ENCODE data around the gene NIPSNAP2.
"Not testable (repeated sequence)": the region's sequence is repeated elsewhere in the genome, so short reads cannot be mapped to it uniquely, and the experiment has no call there.

NIPSNAP2 gene

DNA sequence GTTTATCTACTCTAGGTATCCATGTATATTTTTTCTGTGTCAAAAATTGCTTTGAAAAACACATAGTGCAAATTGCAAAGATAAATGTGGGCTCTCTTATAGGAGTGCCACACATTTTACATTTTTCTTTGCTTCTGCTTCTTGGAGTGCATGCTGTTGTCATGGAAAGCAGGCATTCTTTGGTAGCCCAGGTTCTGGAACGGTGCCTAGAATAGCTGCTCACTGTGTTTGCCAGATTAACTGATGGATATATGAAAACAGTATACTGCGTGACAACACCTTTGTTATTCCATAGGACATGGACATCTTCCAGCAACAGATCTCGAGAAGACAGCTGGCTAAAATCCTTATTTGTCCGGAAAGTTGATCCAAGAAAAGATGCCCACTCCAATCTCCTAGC lies 13.4 kb downstream of the NIPSNAP2 start:
- no peak for DNase-seq

DNA sequence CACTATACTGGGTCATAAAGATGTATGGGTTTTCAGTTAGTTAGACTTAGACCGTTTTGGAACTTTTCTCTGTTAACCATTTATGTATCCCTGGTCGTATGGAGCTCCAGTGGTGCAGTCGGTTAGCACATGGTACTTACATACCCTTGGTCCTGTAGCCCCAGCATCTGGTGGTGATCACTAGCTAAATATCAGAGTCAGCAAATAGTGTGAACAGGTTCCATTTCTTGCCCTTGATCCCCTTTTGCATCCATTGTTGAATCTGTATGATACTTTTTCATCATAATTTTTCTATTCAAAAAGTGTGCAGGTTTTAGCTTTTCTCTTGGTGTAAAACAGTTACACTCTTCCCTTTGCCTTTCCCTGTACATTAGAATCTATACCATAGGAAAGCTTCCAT lies 15.9 kb downstream of the NIPSNAP2 start:
- DNase-seq, result no peak

DNA sequence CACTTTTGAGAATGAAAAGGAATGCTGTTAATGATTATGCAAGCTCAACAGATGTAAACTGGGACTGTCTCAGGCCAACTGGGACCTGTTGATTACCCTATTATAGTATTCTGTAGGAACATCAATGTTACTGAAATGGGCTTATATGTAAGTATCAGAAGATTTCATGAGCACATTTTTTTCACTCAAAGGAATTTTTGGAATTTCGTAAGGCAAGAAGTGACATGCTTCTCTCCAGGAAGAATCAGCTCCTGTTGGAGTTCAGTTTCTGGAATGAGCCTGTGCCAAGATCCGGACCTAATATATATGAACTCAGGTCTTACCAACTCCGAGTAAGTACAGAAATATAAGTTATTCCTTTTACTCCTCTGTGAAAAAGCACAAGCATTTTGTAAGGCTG lies 19.2 kb downstream of the NIPSNAP2 start:
- DNase-seq, result no peak

DNA sequence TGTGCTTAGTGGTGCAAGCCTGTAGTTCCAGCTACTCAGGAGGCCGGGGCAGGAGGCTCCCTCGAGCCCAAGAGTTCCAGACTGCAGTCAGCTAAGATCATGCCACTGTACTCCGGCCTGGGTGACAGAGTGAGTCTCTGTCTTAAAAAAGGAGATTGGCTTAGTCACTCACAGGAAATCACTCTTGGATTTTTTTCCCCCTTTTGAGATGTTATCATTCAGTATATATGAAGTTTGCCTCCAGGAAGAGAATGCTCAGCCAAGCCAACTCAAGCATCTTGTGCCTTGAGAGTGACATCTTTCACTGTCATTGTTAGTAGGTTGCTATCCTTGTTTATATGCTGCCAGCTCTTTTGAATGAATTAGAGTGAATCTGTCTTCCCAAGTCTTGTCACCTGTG lies 28.0 kb downstream of the NIPSNAP2 start:
- DNase-seq, result no peak

DNA sequence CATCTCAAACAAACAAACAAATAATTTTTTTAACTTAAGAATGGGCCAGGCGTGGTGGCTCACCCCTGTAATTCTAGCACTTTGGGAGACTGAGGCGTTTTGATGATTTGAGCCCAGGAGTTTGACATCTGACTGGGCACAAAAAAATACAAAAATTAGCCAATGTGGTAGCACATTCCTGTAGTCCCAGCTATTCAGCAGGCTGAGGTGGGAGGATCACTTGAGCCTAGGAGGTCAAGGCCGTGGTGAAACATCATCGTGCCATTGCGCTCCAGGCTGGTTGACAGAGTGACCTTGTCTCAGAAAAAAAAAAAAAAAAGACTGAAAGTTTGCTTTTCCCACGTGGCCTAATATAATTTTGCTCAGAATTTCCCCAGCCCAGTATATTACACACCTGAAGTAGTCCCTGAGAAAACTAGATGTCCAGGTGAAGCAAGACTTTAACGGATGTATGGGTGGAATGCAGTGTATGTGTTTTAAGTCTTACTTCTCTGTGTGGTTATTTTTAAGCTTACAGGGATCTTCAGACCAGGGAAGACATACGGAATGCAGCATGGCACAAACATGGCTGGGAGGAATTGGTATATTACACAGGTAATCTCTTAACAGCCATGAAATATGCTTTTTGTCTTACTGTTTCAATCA lies 32.6 kb downstream of the NIPSNAP2 start:
- no peak for DNase-seq

DNA sequence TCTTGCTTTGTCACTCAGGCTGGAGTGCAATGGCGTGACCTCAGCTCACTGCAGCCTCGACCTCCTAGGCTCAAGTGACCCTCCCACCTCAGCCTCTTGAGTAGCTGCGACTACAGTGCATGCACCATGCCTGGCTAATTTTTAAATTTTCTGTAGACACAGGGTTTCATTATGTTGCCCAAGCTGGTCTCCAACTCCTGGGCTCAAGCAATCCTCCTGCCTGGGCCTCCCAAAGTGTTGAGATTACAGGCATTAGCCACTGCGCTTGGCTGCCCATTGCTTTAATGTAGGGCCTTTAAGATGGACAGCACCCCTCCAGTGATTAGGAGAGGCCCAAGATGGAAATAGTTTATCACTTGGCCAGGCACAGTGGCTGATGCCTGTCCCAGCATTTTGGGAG lies 39.4 kb downstream of the NIPSNAP2 start:
- no peak for DNase-seq

DNA sequence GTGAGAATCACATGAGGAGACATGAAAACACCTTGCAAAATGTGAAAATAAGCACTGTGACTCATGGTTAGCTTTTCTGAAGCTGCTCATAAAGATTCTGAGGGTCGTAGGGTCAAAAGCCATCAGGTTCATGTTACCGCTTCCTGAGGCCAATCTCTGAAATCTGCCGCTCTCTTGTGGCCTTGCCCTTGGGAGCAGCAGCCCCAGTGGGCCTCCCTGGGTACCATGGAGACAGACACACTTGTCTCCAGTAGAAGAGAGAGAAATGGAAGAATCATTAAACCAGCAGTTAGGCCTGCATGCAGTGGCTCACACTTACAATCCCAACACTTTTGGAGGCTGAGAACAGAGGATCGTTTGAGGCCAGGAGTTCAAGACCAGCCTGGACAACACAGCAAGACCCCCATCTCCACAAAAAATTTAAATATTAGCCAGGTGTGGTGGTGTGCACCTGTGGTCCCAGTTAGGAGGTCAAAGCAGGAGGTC lies 42.8 kb downstream of the NIPSNAP2 start:
- DNase-seq, result peak; percentile 66

DNA sequence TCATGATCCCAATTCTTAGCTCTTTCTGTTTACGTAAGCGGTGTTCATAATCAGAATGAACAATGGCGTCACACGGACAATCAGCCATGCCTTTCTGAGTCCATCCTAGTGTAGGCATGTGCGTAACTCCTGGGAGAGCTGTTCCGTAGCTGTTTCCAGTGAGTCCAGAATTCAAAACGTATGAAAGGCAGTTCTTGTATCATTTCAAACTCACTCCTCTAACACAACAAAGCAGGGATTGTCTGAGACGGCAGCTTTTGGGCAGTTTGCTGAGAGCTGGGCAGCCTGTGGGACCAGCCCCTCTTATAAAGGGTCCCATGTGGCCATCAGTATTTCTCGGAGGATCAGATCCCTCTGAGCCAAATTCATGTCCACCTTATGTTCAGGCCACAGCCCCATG lies 43.5 kb downstream of the NIPSNAP2 start:
- no peak for DNase-seq

DNA sequence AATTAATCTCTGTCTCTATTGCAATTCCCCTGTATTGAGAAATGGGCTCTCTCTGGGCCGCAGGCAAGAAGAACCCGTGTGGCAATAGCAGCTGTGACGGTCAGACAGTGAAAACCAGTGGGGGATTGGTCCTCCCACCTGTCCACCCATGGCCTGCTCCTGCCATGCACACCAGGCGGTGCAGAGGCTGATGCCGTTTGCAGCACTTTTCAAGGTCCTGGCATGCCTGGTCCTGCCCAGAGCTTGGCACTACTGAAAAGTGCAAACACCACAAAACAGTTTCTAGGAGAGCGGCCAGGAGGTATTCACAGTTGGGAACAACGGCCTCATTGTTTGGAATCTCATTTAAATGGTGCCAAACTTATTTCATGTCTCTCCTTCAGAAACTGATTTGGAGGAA lies 45.3 kb downstream of the NIPSNAP2 start:
- no peak for DNase-seq

DNA sequence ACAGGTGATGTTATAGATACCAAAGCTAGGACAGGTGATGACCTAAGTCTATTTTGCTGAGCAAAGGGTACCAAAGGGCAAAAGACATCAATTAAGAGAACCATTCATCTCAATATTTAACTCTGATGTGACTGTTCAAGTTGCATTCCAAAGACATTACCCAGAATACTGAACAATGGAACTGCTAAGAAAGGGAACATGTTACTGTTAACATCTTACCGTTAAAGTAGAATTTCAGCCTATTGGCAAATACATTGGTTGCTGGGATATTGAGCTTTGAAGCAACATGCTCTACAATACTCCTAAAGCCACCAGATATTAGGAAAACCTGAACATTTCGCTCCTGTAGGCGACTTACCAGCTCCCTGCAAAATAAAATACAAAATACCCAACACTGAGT lies 52.6 kb downstream of the NIPSNAP2 start:
- not testable (repeated sequence) for DNase-seq

DNA sequence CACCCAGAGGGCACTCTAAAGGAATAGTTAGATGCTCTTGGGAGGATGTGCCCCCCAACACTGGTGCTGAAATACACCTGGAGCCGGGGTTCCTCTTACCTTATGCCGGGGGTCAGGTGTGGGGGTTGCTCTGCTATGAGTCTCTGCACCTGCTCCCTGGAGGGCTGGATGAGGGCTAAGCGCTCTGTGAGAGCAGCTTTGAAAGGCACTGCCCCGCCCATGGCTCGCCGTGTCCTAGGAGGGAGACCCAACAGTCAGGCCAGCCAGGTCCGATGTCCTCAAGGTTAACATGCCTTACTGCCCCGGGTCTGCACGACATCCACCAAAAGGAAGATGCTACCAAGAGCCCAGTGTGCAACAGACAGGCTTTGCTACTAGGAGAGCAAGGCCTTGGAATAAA lies 55.1 kb downstream of the NIPSNAP2 start:
- DNase-seq, result no peak

DNA sequence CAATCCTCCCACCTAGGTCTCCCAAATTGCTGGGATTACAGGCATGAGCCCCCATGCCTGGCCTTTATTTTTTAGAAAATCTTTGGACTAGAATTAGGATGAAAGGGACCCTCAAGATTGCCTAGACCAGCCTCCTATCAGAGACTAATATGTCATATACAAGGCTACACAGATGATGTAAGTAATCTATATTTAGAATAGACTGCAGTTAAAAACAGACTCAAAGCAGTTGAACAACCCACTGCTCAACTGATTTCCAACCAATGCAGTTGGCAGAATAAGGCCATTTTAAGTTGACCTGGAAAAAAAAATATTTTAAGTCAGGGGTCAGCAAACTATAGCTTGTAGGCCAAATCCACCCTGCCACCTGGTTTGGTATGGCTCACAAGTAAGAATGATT lies 59.1 kb downstream of the NIPSNAP2 start:
- DNase-seq, result no peak

DNA sequence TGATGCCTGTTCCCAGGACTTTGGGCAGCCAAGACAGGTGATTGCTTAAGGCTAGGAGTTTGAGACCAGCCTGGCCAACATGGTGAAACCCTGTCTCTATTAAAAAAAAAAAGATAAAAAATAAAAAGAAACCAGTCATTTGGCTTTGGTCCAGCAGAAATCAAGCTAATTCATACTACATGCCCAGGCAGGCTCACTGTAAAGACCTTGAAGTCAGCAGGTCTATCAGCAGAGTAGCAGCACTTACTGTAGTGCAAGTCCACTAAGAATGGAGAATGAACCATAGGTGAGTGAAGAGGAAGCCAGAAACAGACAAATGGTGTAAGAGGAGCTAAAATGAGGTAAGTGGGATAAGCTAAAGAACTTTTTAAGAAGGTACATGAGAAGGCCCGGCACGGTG lies 62.2 kb downstream of the NIPSNAP2 start:
- DNase-seq, result no peak

DNA sequence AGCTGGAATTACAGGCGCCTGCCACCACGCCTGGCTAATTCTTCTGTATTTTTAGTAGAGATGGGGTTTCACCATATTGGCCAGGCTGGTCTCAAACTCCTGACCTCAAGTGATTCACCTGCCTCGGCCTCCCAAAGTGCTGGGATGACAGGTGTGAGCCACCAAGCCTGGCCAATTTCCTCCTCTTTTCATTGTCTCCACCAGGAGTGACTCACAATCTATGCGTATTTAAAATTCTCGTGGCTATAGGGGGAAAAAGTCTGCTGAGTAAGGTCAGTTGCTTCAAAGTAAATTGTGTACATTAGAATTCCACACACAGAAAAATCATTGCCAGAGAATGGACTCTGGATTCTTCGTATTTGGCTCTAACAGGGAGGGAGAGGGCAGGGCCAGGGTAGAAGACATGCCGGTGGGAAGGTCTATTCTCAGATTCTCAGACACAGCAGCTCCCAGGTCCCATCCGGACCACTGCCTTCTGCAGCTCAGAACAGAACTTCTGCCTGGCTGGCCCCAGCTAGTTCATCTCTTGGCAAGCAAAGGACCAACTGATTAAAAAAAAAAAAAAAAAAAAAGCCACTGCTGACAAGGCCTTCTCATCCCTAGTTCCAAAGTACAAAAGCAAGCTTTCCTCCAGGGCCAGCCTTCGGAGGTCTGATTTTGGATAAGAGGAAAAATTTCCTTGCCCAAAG lies 64.7 kb downstream of the NIPSNAP2 start:
- no peak for DNase-seq

DNA sequence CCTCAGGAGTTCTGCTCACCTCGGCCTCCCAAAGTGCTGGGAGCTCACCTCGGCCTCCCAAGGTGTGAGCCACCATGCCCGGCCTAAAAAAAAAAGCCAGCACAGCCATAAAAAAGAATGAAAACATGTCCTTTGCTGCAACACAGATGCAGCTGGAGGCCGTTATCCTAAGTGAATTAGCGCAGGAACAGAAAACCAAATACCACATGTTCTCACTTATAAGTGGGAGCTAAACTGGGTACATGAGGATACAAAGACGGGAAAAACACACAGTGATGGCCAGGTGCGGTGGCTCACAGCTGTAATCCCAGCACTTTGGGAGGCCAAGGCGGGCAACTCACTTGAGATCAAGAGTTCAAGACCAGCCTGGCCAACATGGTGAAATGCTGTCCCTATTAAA lies 66.0 kb downstream of the NIPSNAP2 start:
- DNase-seq, result no peak

DNA sequence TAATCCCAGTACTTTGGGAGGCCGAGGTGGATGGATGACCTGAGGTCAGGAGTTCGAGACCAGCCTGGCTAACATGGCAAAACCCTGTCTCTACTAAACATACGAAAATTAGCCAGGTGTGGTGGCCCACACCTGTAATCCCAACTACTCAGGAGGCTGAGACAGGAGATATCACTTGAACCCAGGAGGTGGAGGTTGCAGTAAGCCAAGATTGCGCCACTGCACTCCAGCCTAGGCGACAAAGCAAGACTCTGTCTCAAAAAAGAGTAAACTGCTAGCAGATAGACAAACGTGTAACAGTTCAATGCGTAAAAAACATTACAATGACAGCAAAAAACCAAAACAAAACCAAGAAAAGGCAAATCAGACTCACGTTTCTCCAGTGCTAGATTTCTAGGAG lies 67.2 kb downstream of the NIPSNAP2 start:
- not testable (repeated sequence) for DNase-seq

DNA sequence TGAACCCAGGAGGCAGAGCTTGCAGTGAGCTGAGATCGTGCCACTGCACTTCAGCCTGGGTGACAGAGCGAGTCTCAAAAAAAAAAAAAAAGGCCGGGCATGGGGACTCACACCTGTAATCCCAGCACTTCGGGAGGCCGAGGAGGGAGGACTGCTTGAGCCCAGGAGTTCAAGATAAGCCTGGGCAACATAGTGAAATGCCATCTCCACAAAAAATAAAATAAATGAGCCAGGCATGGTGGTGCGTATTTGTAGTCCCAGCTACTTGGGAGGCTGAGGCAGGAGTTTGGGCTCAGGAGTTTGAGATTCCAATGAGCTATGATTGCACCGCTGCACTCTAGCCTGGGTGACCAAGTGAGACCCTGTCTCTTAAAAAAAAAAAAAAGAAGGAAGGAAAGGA lies 68.2 kb downstream of the NIPSNAP2 start:
- DNase-seq, result not testable (repeated sequence)

DNA sequence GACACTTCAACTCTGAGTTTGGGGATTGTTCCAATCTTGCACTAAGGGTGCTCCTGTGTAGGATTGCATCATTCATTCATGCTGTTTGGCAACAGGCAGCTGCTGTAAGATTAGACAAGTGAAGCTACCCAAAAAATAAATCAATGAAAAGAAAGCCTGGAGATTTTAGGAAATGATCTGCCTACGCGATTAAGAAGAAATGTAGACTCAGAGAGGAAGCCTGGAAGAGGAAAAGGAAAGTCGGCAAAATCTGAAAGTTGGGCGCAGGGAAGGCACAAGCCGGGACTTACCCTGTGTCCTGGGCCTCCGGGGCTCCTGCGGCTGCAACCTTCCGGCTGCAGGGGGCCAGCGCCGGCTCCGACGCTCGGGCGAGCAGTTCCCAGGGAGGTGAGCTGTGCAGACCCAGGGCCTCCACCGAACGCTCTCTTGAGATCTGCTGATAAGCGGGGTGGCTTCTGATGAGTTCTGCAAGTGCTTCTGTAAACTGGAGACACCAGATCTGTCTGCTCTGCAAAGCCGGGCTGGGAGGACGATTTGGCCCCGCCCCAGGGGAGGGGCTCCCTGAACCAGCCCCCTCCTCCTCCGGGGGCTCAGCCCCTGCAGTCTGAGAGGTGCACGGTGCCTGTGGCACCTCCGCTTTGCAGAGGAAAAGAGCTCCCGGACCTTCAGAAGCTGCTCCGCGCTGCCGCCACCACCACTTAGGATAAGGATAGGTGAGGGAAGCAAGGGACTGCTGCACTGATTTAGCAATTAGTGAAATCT lies 69.5 kb downstream of the NIPSNAP2 start:
- DNase-seq, result peak; percentile 79

DNA sequence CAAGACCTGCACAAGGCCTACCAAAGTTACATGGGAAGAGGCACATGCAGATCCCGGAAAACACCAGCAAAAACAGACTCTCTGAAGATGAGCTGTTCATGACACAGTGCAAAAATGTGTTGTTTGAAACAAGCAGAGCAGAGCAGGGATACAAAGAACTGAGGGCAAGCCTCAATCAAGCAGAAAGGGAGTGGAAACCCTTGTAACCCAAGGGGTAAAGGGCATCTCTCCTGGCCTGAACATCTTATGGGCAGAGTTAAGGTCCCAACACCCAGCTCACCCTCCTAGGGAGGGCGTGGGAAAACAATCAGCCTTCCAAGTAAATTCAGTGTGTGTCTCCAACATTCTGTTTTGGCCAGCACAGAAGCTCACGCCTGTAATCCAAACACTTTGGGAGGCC lies 76.3 kb downstream of the NIPSNAP2 start:
- no peak for DNase-seq

DNA sequence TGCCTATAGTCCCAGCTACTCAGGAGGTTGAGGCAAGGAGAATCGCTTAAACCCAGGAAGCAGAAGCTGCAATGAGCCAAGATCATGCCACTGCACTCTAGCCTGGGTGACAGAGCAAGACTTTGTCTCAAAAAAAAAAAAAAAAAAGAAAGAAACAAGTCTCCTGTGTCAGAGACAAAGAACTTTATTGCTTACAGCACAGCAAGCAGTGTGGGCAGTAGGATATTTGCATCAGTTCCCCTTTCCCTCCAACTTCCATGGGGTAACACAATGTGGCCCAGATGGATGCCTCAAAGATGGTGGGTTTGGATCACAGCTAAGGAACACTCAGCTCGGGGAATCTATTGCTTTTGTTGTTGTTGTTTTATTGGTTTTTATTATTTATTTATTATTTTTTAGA lies 81.4 kb downstream of the NIPSNAP2 start:
- DNase-seq, result not testable (repeated sequence)

DNA sequence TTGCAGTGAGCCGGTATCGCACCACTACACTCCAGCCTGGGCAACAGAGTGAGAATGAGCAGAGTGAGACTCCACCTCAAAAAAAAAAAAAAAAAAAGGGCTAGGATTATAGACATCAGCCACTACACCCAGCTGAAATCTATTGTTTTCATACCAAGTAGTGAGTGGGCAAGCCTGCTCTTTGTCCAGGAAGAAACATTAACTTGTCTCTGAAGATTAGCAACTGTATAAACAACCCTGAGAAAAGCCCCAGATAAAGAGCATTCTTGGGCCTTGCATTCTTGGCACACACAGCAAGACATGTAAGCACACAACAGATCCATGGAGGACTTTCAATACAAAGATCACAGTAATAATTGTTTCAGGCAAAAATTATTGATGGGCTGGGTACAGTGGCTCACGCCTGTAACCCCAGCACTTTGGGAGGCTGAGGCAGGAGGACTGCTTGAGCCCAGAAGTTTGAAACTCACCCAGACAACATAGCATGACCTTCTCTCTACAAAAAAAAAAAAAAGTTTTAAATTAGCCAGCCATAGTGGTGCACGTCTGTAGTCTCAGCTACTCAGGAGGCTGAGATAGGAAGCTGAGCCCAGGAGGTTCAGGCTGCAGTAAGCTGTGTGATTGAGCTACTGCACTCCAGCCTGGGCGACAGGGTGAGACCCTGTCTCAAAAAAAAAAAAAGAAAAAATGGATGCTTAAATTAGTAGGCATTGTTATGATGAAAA lies 82.5 kb downstream of the NIPSNAP2 start:
- no peak for DNase-seq

DNA sequence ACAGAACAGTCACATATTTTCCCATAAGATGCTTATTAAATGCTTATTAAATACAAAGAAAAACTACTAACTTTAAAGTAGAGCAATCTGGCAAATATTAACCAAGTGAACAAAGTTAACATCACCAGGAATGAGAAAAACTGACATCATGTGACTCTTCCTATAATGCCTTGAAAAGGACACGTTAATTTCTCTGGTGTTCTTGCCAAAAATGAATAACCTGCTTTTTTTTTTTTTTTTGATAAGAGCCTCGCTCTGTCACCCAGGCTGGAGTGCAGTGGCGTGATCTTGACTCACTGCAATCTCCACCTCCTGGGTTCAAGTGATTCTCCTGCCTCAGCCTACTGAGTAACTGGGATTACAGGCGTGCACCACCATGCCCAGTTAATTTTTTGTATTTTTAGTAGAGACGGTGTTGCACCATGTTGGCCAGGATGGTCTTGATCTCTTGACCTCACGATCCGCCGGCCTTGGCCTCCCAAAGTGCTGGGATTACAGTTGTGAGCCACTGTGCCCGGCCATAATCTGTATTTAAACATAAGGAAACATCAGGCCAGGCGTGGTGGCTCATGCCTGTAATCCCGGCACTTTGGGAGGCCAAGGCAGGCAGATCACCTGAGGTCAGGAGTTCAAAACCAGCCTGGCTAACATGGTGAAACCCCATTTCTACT lies 83.2 kb downstream of the NIPSNAP2 start:
- DNase-seq, result not testable (repeated sequence)

DNA sequence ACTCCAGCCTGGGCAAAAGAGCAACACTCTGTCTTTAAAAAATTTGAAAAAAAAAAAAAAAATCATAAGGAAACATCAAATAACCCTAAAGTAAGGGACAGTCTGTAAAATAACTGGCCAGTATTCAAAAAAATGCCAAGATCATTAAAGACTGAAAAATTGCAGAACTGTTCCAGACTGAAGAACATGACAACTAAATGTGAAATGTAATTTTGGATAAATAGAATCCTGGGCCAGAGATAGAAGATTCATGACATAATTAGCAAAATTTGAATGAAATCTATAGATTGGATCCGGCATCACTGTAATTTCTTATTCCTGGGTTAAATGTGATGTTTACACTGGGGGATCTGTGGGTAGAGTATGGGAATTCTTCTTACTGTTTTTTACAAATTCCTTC lies 83.9 kb downstream of the NIPSNAP2 start:
- no peak for DNase-seq

All from NCI-H1436 treated with DMSO at 0.1 percent for 48 hours (cell line).